ENCODE data around the gene ERCC1. TPM values are rescaled to one million over a fixed set of nuclear protein-coding genes. Genes with fewer than 3 reads are reported as not detected.
A peak's percentile ranks its signal among the peaks of the same experiment; 100 is the strongest.

Gene ERCC1
- total RNA-seq, 2 donors from 2014 or later, result 99.8 to 224 TPM

GRCh38 chr19:45428384-45429231 lies 4.9 kb upstream of the ERCC1 start:
- no peak for DNase-seq (ENCODE audit: low spot score)
- TF ChIP-seq CTCF (IDR thresholded peaks at IDR 0.05), result peak; percentile 58
- Histone ChIP-seq H3K27me3 (replicated peaks; ENCODE audit: insufficient read depth) (no peaks in the 10 kb centered on the region), H3K9me3 (no peaks in the 10 kb centered on the region), H3K4me3 (peak overlapping the region; percentile 86), H3K27ac (peak overlapping the region; percentile 100), H3K4me1 (ENCODE audit: control insufficient read depth in 1 of 2, low read depth in 2 of 2) (peaks cover 11 to 49% of the 10 kb centered on the region in 2 donors), H3K36me3 (no peaks in the 10 kb centered on the region)
- ATAC-seq (ENCODE audit: insufficient number of reproducible peaks, low FRiP score, low read depth), result peak; percentile 69

DNA sequence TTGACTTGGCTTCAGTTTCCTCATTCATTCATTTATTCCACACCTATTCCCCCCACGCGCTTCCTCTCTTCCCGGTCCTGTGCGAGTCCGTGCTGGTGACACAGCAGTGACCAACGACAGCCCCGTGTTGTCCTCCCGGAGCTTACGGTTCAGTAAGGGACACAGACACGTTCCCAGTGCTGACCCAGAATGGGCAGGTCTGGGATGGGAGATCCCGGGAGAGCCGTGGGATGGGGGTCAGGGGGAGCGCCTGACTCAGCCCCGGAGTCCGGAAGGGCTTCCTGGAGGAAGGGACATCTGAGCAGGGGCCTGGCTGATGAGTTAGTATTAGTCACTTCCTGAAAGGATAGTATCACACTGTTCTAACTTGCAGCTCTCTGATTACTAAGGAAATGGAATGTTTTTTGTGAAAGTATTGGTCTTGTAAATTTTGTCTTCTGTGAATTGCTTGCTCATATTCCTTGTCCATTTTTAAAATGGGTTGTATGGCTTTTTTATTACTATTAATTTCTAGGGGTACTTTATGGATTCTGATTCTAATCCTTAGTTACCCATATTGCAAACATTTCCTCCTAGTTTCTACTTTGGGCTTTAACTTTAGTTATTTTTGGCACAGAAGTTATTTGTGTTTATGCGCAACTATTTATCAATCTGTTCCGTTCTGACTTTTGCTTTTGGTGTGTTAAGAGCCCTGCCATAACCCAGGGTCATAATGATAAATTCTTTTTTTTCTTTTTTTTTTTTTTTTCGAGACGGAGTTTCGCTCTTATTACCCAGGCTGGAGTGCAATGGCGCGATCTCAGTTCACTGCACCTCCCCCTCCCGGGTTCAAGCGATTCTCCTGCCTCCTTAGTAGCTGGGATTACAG lies 708 bp upstream of the ERCC1 start:
- DNase-seq (ENCODE audit: low spot score) (peak; percentile 72), ATAC-seq (ENCODE audit: insufficient number of reproducible peaks, low FRiP score, low read depth) (peak; percentile 15)
- Histone ChIP-seq H3K4me3 (peak overlapping the region; percentile 88), H3K9me3 (no peaks in the 10 kb centered on the region), H3K36me3 (peaks cover 4% of the 10 kb centered on the region), H3K27ac (peak overlapping the region; percentile 95 to 96), H3K27me3 (replicated peaks; ENCODE audit: insufficient read depth) (no peaks in the 10 kb centered on the region), H3K4me1 (ENCODE audit: control insufficient read depth in 1 of 2, low read depth in 2 of 2) (peaks cover 15 to 58% of the 10 kb centered on the region in 2 donors)
- no peak for TF ChIP-seq CTCF (IDR thresholded peaks at IDR 0.05)

DNA sequence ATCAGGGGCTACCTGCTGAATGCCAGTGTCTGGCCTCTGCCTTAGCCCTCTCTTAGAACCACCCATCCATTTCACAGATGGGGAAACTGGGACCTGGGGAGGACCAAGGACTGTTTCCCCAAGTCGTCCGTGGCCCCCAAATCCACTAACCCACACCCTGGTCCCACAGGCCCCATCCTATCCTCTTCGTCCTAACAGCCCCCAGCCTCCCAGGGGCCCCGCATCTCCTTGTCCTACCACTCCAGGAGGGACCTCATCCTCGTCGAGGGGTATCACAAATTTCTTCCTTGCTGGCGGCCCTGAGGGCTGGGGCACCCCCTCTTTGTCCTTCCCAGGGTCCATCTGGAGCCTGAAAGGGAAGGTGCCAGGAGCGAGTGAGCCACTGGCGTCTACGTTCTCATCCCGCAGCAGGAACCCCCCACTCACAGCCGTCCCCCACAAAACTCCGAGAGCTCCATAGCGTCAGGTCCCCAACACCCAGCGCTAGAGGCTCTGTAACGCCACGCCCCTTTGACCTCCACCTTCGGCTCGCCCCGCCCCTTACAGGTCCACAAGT lies 606 bp downstream of the ERCC1 start:
- H3K4me1 ChIP-seq (ENCODE audit: control insufficient read depth in 1 of 2, low read depth in 2 of 2), result peaks cover 13 to 52% of the 10 kb centered on the region in 2 donors
- TF ChIP-seq CTCF (IDR thresholded peaks at IDR 0.05), result no peak
- no peaks in the 10 kb centered on the region for H3K27me3 ChIP-seq (replicated peaks; ENCODE audit: insufficient read depth)
- no peak for DNase-seq (ENCODE audit: low spot score)
- H3K4me3 ChIP-seq, result peak overlapping the region; percentile 88
- H3K27ac ChIP-seq, result peak overlapping the region; percentile 95 to 96
- peaks cover 12% of the 10 kb centered on the region for H3K36me3 ChIP-seq
- ATAC-seq (ENCODE audit: insufficient number of reproducible peaks, low FRiP score, low read depth), result no peak
- no peaks in the 10 kb centered on the region for H3K9me3 ChIP-seq

DNA sequence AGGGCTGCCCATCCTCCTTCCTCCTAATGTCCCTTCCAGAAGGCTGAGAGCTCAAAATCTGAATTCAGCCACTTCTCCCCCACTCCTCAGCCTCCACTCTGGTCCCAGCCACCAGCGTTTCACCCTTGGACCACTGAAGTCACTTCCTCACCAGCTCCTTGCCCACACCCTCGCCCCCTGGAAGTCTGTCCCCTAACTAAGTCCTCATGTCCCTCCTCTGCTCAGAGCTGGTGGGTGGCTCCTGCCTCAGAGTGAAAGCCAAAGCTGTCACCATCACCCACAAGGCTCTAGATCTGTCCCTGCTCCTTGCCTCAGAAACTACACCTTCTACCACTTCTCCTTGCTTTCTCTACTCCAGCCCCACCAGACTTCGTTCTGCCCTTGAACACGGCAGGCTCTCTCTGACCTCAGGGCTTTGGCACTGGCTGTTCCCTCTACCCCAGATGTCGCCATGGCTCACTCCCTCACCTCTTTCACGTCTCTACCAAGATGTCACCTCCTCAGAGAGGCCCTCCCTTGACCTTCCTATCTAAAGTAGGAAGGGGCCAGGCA lies 1.7 kb downstream of the ERCC1 start:
- DNase-seq (ENCODE audit: low spot score) (no peak), ATAC-seq (ENCODE audit: insufficient number of reproducible peaks, low FRiP score, low read depth) (no peak)
- TF ChIP-seq CTCF (IDR thresholded peaks at IDR 0.05), result no peak
- Histone ChIP-seq H3K36me3 (peaks cover 22% of the 10 kb centered on the region), H3K4me3 (no peak overlapping the region), H3K27ac (peak overlapping the region in 1 of 2 donors; percentile 95), H3K4me1 (ENCODE audit: control insufficient read depth in 1 of 2, low read depth in 2 of 2) (peaks cover 13 to 44% of the 10 kb centered on the region in 2 donors), H3K9me3 (no peaks in the 10 kb centered on the region), H3K27me3 (replicated peaks; ENCODE audit: insufficient read depth) (no peaks in the 10 kb centered on the region)

Data from thoracic aorta (tissue), 2 donors.